Mammary epithelial cell (primary cell): ENCODE results near the gene ARHGAP15.

Source experiments
- CTCF ChIP-seq, 2 donors: IDR thresholded peaks in 1 of 2; conservative IDR thresholded peaks in 1 of 2; 2 replicates each; pipeline ENCODE4 v1.5.1; 2011 to 2012; ENCODE audit warnings: inconsistent platforms in 2 of 2, low read length in 2 of 2, mild to moderate bottlenecking in 2 of 2, control low read depth in 1 of 2, low read depth in 1 of 2; ENCODE audit not compliant: insufficient read depth in 1 of 2; ENCODE audit errors: extremely low read depth in 1 of 2
- EZH2 ChIP-seq: IDR thresholded peaks from 2 replicates; pipeline ENCODE4 v1.6.1; 2012; ENCODE audit warnings: low read length, inconsistent platforms, borderline replicate concordance

DNA sequence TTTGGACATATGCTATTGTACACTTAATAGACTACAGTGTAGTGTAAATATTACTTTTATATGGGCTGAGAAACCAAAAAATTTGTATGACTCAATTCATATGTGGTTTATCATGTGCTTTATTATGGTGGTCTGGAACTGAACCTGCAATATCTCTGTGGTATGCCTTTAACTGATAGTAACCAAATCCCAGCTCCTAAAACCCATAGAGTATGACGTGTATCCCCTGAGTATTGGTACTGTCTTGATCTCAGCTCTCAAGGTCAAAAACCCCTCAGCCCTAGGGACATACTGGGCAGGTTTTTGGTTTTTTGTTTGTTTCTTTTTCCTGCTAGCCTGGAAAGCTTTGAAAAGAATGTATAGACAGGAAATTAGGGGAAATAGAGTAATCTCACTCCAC is 42.2 kb upstream of the ARHGAP15 start:
- TF ChIP-seq CTCF (conservative IDR thresholded peaks at IDR 0.05 in 1 of 2, IDR thresholded peaks at IDR 0.05 in 1 of 2; ENCODE audit: extremely low read depth in 1 of 2, insufficient read depth in 1 of 2, low read depth in 1 of 2, low read length in 2 of 2) (no peak), EZH2 (no peak)
